ENCODE results near the gene SH3BP4. TPM values are rescaled to one million over a fixed set of nuclear protein-coding genes. Genes with fewer than 3 reads are reported as not detected.
A peak's percentile ranks its signal among the peaks of the same experiment; 100 is the strongest.

The SH3BP4 gene
- total RNA-seq, 4 donors from 2014 or later = 16.5 to 32.8 (median 26.4) TPM

GRCh38 chr2:234996069-234996940, 44.5 kb downstream of the SH3BP4 start:
- no peaks in the 10 kb centered on the region for H3K9me3 ChIP-seq
- no peaks in the 10 kb centered on the region for H3K27me3 ChIP-seq
- H3K27ac ChIP-seq = no peak overlapping the region
- H3K4me1 ChIP-seq = peaks cover 0 to 54% (median 0%) of the 10 kb centered on the region in 4 donors
- DNase-seq = no peak
- H3K4me3 ChIP-seq = no peak overlapping the region
- H3K36me3 ChIP-seq = peaks cover 0 to 6% (median 0%) of the 10 kb centered on the region in 3 donors
- TF ChIP-seq CTCF (IDR thresholded peaks at IDR 0.05) (no peak), POLR2A (IDR thresholded peaks at IDR 0.05) (no peak)

GRCh38 chr2:234996941-234997270, 45.1 kb downstream of the SH3BP4 start:
- no peaks in the 10 kb centered on the region for H3K27me3 ChIP-seq
- TF ChIP-seq CTCF (IDR thresholded peaks at IDR 0.05) = no peak
- no peak overlapping the region for H3K27ac ChIP-seq
- H3K4me3 ChIP-seq = no peak overlapping the region
- no peak for DNase-seq
- peaks cover 0 to 6% (median 0%) of the 10 kb centered on the region in 3 donors for H3K36me3 ChIP-seq
- peaks cover 0 to 60% (median 0%) of the 10 kb centered on the region in 4 donors for H3K4me1 ChIP-seq
- H3K9me3 ChIP-seq = no peaks in the 10 kb centered on the region

GRCh38 chr2:234997389-234997788, 45.6 kb downstream of the SH3BP4 start:
- Histone ChIP-seq H3K4me1 (peaks cover 0 to 63% (median 0%) of the 10 kb centered on the region in 4 donors), H3K27ac (no peak overlapping the region), H3K36me3 (peaks cover 0 to 6% (median 0%) of the 10 kb centered on the region in 3 donors), H3K9me3 (no peaks in the 10 kb centered on the region), H3K4me3 (no peak overlapping the region), H3K27me3 (no peaks in the 10 kb centered on the region)
- peak in 1 of 3 donors; percentile 29 for DNase-seq
- TF ChIP-seq CTCF (IDR thresholded peaks at IDR 0.05) (no peak), POLR2A (IDR thresholded peaks at IDR 0.05) (no peak)

- Histone ChIP-seq H3K4me3 (no peak overlapping the region), H3K27me3 (no peaks in the 10 kb centered on the region), H3K9me3 (no peaks in the 10 kb centered on the region), H3K4me1 (peaks cover 0 to 75% (median 0%) of the 10 kb centered on the region in 4 donors), H3K36me3 (peaks cover 0 to 6% (median 0%) of the 10 kb centered on the region in 3 donors), H3K27ac (no peak overlapping the region)
- no peak for TF ChIP-seq POLR2A (IDR thresholded peaks at IDR 0.05)
- no peak for TF ChIP-seq CTCF (IDR thresholded peaks at IDR 0.05)
- DNase-seq = peak in 1 of 3 donors; percentile 60
Observed at GRCh38 chr2:234998404-234999211, 46.8 kb downstream of the SH3BP4 start.

- peak overlapping the region in 3 of 4 donors; percentile 50 to 85 (median 82) for H3K27ac ChIP-seq
- no peaks in the 10 kb centered on the region for H3K9me3 ChIP-seq
- DNase-seq = no peak
- no peak overlapping the region for H3K4me3 ChIP-seq
- peaks cover 0 to 67% (median 0%) of the 10 kb centered on the region in 4 donors for H3K4me1 ChIP-seq
- peaks cover 0 to 6% (median 0%) of the 10 kb centered on the region in 3 donors for H3K36me3 ChIP-seq
- TF ChIP-seq POLR2A (IDR thresholded peaks at IDR 0.05) (no peak), CTCF (IDR thresholded peaks at IDR 0.05) (no peak)
- H3K27me3 ChIP-seq = no peaks in the 10 kb centered on the region
Observed at GRCh38 chr2:234999740-235000425, 48.1 kb downstream of the SH3BP4 start.

Data from Peyer's patch (tissue), 4 donors.